Sigmoid colon (tissue), 4 donors: Measurements from ENCODE around the gene NHERF2.

Source experiments
- EP300 ChIP-seq, 4 donors: sonication (generic); formaldehyde crosslinking; IDR thresholded peaks; one replicate each; pipeline ENCODE4 v1.6.1; 2017; ENCODE audit warnings: antibody characterized with exemption in 4 of 4
- POLR2A ChIP-seq, 2 donors: fragments of 450-650 bp; IDR thresholded peaks; one replicate each; pipeline ENCODE4 v1.6.1; 2016; ENCODE audit warnings: antibody characterized with exemption in 2 of 2, mild to moderate bottlenecking in 2 of 2, moderate library complexity in 2 of 2
- POLR2AphosphoS5 ChIP-seq, 4 donors: sonication (generic); formaldehyde crosslinking; IDR thresholded peaks; one replicate each; pipeline ENCODE4 v1.6.1; 2017; ENCODE audit warnings: antibody characterized with exemption in 4 of 4
- TF ChIP-seq, protein P1 (sequence below), 4 experiments: fragments of 450-650 bp in 3 of 4; fragments of 200-600 bp in 1 of 4; IDR thresholded peaks; one replicate each; pipeline ENCODE4 v1.5.1; 2016 to 2019; ENCODE audit warnings: antibody characterized with exemption in 4 of 4, mild to moderate bottlenecking in 3 of 4, moderate library complexity in 2 of 4

DNA sequence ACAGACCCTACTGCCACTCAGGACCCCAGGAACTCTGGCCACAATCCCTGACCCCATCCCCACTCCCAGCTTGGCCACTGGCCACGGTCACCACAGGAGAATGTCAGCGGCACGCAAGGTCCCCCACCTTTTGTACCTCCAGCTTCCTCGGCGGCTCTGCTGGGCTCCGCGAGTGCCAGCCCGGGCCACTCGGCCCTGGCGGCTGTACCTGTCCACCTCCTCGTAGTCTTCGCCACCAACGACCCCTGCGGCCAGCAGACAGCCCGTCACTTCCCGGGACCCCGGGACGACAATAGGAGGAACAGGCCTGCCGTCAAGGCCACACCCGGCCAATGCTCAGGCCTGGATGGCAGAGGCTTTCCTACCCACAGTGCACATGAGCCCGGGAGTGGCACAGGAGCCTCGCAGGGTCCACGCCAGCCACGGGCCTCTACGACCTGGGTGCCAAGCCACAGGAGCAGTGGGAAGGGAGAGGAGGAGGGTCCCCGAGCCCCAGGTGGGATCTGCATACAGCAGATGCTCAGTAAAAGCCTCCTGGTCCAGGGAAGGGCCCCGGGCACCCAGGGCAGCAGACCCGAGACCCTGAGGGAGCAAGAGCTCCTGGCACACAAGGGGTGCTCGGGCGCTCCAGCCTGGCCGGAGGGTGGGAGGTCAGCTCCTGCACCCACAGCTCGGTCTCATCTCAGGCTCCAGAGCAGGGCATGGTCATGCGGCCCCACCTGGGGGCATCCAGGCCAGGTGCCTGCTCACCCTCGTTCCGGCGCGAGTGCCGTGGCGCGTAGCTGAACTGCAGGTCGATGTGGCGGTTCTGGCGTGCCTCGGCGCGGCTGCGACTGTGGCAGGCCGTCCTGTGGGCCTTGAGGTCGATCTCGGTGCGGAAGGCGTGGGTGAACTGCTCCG lies 25.0 kb upstream of the NHERF2 start:
- TF ChIP-seq, protein P1, sequence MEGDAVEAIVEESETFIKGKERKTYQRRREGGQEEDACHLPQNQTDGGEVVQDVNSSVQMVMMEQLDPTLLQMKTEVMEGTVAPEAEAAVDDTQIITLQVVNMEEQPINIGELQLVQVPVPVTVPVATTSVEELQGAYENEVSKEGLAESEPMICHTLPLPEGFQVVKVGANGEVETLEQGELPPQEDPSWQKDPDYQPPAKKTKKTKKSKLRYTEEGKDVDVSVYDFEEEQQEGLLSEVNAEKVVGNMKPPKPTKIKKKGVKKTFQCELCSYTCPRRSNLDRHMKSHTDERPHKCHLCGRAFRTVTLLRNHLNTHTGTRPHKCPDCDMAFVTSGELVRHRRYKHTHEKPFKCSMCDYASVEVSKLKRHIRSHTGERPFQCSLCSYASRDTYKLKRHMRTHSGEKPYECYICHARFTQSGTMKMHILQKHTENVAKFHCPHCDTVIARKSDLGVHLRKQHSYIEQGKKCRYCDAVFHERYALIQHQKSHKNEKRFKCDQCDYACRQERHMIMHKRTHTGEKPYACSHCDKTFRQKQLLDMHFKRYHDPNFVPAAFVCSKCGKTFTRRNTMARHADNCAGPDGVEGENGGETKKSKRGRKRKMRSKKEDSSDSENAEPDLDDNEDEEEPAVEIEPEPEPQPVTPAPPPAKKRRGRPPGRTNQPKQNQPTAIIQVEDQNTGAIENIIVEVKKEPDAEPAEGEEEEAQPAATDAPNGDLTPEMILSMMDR (IDR thresholded peaks at IDR 0.05), result no peak
- TF ChIP-seq POLR2A (IDR thresholded peaks at IDR 0.05) (no peak), POLR2AphosphoS5 (IDR thresholded peaks at IDR 0.05) (no peak), EP300 (IDR thresholded peaks at IDR 0.05) (no peak)
